ENCODE data around the gene ITPK1.

Gene ITPK1

DNA sequence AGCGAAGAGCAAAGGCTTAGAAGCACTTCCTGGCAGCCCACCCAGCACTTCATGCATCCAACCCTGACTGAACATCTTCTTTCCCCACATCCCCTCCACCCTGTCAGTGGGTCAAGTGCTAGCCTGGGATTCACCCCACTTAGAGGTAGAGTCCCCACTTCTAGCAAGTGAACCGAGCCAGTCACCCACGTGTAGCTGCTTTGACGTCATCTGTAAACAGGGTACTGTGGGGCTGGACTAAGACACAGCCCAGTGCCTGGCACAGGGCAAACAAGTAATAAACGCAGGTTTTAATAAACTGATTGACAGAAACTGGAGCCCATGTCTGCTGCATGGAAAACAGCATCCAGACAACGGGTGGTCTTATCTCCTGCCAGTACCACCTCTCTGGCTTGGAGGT, 61.7 kb downstream of the ITPK1 start:
- TF ChIP-seq, protein P1, sequence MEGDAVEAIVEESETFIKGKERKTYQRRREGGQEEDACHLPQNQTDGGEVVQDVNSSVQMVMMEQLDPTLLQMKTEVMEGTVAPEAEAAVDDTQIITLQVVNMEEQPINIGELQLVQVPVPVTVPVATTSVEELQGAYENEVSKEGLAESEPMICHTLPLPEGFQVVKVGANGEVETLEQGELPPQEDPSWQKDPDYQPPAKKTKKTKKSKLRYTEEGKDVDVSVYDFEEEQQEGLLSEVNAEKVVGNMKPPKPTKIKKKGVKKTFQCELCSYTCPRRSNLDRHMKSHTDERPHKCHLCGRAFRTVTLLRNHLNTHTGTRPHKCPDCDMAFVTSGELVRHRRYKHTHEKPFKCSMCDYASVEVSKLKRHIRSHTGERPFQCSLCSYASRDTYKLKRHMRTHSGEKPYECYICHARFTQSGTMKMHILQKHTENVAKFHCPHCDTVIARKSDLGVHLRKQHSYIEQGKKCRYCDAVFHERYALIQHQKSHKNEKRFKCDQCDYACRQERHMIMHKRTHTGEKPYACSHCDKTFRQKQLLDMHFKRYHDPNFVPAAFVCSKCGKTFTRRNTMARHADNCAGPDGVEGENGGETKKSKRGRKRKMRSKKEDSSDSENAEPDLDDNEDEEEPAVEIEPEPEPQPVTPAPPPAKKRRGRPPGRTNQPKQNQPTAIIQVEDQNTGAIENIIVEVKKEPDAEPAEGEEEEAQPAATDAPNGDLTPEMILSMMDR (IDR thresholded peaks at IDR 0.05; ENCODE audit: borderline replicate concordance, insufficient read depth, low read depth, low read length), result no peak
- H3K4me3 ChIP-seq (ENCODE audit: low read depth, low read length), result no peak overlapping the region

DNA sequence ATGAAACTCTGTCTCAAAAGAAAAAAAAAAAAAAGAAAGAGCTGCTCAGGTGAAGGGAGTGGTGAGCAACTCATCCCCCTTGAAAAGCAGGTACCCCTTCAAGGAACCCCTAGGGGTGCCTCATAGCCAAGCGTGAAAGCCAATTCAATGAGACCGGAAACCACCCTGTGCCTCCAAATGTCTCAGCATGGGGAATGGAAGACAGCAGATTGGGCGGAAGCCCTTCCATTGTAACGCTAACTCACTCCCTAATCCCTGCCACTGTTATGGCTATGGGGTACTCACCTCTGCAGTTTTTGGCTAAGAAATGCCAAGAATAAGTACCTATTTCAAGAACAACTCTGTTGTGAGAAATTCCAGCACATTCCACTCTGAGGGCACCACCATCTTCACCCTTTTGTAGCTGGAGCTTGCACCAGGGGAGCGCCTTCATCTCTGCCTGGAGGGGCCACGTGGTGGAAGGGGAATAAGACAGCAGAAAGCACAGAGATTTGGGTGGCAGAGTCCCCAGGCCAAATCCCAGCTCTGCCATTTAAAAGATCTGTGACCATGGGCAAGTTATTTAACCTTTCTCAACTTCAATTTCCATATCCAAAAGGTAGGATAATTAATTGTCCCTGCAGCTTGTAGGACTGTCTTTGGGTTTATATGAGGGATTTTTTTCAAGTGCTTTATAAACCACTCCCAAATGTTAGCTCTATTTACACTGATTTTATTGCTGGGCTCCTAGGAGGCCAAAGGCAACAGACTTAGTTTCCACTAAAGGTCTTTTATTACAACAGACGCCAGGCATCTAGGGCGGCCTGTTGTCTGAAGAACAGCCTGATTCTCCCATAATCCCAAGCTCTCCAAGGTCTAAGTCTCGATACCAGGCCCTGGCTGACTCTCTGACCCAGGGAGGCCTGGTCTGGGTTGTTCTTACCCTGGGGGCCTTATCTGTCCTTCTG, 63.9 kb downstream of the ITPK1 start:
- H3K4me3 ChIP-seq (ENCODE audit: low read depth, low read length), result no peak overlapping the region
- TF ChIP-seq, protein P1 (IDR thresholded peaks at IDR 0.05; ENCODE audit: borderline replicate concordance, insufficient read depth, low read depth, low read length), result no peak

DNA sequence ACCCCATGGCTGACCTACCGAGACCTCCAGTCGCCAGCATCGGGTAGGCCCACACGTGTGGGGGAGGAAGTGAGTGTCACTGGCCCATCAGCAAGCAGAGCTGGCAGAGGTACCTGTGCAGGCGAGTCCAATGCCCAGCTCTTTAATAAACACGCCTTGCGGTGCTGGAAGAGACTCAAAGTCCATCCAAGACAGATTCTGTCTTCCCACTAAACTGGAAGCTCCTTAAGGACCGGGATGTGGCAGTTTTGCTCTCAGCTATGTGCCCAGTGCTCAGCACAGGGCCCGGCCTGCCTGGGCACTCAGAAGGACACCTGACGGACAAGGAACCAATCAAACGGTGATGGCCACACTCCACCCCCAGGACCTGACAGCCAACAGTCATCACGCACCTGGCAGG, 65.0 kb downstream of the ITPK1 start:
- no peak overlapping the region for H3K4me3 ChIP-seq (ENCODE audit: low read depth, low read length)

DNA sequence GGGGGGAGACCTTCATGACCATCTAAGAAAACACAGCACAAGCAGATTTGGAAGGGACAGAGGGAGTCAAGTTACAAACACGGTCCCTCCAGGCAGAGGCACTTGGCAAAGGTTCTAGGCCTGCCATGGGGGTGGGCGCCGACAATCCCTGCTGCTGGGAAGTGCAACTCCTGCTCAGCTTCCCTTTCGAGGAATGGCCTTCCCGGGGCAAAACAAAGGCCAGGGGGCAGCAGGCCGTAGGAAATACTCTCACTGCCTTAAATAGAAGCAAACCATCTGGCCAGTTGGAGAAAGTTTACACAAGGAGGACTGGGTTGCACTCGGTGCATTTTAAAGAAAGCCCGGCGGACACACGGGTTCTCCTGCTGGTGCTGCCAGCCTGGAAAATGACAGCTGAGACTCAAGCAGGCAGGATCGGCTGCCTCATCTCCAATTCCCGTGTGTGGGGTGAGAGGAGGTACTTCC, 65.8 kb downstream of the ITPK1 start:
- H3K4me3 ChIP-seq (ENCODE audit: low read depth, low read length), result no peak overlapping the region
- TF ChIP-seq, protein P1 (IDR thresholded peaks at IDR 0.05; ENCODE audit: borderline replicate concordance, insufficient read depth, low read depth, low read length), result no peak

More for the DNA sequence above, 65.0 kb downstream of the ITPK1 start:
- TF ChIP-seq, protein P1 (IDR thresholded peaks at IDR 0.05; ENCODE audit: borderline replicate concordance, insufficient read depth, low read depth, low read length), result no peak

DNA sequence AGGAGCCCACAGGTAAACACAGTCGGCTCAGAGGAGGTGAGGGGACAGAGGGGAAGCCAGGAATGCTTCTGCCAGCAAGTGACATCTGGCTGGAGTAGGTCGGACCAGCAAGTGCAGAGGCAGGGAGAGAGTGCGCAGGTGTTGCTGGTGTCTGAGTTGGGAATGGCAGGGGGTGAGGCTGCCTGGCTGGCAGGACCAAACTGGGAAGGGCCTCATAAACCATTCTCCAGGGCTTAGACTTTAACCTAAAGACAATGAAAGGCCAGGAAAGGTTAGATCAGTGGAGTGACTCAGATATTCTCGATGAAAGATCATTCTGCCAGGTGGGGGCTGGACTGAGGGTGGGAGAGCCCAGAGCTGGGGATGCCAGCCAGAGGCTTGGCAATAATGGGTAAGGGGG, 66.4 kb downstream of the ITPK1 start:
- no peak overlapping the region for H3K4me3 ChIP-seq (ENCODE audit: low read depth, low read length)
- TF ChIP-seq, protein P1 (IDR thresholded peaks at IDR 0.05; ENCODE audit: borderline replicate concordance, insufficient read depth, low read depth, low read length), result no peak

DNA sequence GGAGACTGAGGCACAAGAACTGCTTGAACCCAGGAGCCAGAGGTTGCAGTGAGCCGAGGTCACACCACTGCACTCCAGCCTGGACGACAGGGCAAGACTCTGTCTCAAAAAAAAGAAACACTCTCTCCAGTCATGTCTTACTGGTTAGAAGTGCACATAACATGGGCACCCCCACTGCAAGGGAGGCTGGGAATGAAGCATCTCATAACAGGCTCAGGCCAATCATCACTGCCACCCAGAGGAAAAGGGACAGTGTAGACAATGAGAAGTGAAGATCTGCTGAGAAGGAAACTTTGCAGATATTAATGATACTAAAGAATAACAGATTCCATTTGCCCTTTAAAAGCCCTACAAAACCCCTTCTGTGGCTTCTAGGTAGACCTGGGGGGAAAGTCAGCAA, 66.9 kb downstream of the ITPK1 start:
- H3K4me3 ChIP-seq (ENCODE audit: low read depth, low read length), result no peak overlapping the region
- TF ChIP-seq, protein P1 (IDR thresholded peaks at IDR 0.05; ENCODE audit: borderline replicate concordance, insufficient read depth, low read depth, low read length), result no peak

DNA sequence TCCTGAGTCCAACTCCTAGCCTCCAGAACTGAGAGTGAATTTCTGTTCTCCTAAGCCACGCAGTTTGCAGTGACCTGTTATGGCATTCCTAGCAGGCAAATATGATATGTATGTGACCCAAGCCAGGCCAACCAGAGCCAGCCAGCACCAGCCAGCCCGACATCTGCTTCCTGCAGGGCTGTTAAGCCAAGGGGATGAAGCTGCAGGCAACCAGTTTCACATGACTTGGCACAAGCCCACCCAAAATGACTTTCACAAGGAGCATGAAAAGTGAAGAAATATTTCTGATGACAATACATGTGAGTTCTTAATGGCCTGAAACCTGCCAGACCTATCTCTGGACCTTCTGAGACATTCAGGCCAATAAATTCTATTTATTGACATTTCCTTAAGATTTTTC, 68.1 kb downstream of the ITPK1 start:
- TF ChIP-seq, protein P1 (IDR thresholded peaks at IDR 0.05; ENCODE audit: borderline replicate concordance, insufficient read depth, low read depth, low read length), result no peak
- H3K4me3 ChIP-seq (ENCODE audit: low read depth, low read length), result no peak overlapping the region

Data from GM12875 (cell line).